Loucy (cell line): ENCODE results near the gene PAQR8.

Experiments
- H2AFZ ChIP-seq: fragments of 200-600 bp; sonication (generic); 2 replicates; pipeline ENCODE4 v1.6.0; 2016; ENCODE audit warnings: antibody characterized with exemption, mild to moderate bottlenecking, low read length, moderate library complexity
- H3F3A ChIP-seq: fragments of 200-600 bp; 2 replicates; pipeline ENCODE4 v1.6.0; 2016; ENCODE audit warnings: antibody characterized with exemption, low read depth, mild to moderate bottlenecking
- H3K27me3 ChIP-seq: fragments of 200-600 bp; sonication (generic); 2 replicates; pipeline ENCODE4 v1.6.1; 2014; ENCODE audit warnings: low read length, mild to moderate bottlenecking; ENCODE audit not compliant: insufficient read depth, poor library complexity, severe bottlenecking
- H3K36me3 ChIP-seq: fragments of 200-600 bp; sonication (generic); 2 replicates; pipeline ENCODE4 v1.6.1; 2016; ENCODE audit warnings: low read length; ENCODE audit not compliant: insufficient read depth
- H3K4me1 ChIP-seq: fragments of 200-600 bp; sonication (generic); 2 replicates; pipeline ENCODE4 v1.5.1; 2014; ENCODE audit warnings: low read length, mild to moderate bottlenecking; ENCODE audit not compliant: insufficient read depth, poor library complexity, severe bottlenecking
- H3K4me2 ChIP-seq: fragments of 200-600 bp; sonication (generic); 2 replicates; pipeline ENCODE4 v1.6.0; 2014; ENCODE audit warnings: antibody characterized with exemption, low read length, low read depth, mild to moderate bottlenecking; ENCODE audit not compliant: poor library complexity, severe bottlenecking
- H3K4me3 ChIP-seq: fragments of 200-600 bp; sonication (generic); 2 replicates; pipeline ENCODE4 v1.5.1; 2014; ENCODE audit warnings: low read length, mild to moderate bottlenecking, mixed read lengths; ENCODE audit not compliant: poor library complexity, severe bottlenecking
- H3K79me2 ChIP-seq: fragments of 200-600 bp; sonication (generic); 2 replicates; pipeline ENCODE4 v1.6.1; 2014; ENCODE audit warnings: low read length; ENCODE audit not compliant: insufficient read depth
- H3K9ac ChIP-seq: fragments of 200-600 bp; sonication (generic); 2 replicates; pipeline ENCODE4 v1.6.0; 2014; ENCODE audit warnings: mild to moderate bottlenecking, low read depth, low read length, moderate library complexity; ENCODE audit not compliant: poor library complexity, severe bottlenecking
- H3K9me2 ChIP-seq: fragments of 200-600 bp; sonication (generic); replicated peaks from 2 replicates; pipeline ENCODE4 v1.6.1; 2016; ENCODE audit warnings: low read depth, low read length, mixed read lengths
- H3K9me3 ChIP-seq: fragments of 200-600 bp; sonication (generic); 2 replicates; pipeline ENCODE4 v1.6.1; 2014; ENCODE audit warnings: mild to moderate bottlenecking, antibody characterized with exemption, low read length, low read depth; ENCODE audit not compliant: insufficient read depth
- H4K20me1 ChIP-seq: fragments of 200-600 bp; sonication (generic); 2 replicates; pipeline ENCODE4 v1.6.0; 2014; ENCODE audit warnings: antibody characterized with exemption, low read length, mild to moderate bottlenecking; ENCODE audit not compliant: insufficient read depth, poor library complexity, severe bottlenecking
- EZH2phosphoT487 ChIP-seq: fragments of 200-600 bp; IDR thresholded peaks from 2 replicates; pipeline ENCODE4 v1.6.1; 2018; ENCODE audit warnings: antibody characterized with exemption, mild to moderate bottlenecking, moderate library complexity, borderline replicate concordance
- TF ChIP-seq, protein P1 (sequence below): fragments of 200-600 bp; sonication (generic); conservative IDR thresholded peaks from 2 replicates; pipeline ENCODE4 v1.5.1; 2014; ENCODE audit warnings: mild to moderate bottlenecking, antibody characterized with exemption, low read length

PAQR8 gene

DNA sequence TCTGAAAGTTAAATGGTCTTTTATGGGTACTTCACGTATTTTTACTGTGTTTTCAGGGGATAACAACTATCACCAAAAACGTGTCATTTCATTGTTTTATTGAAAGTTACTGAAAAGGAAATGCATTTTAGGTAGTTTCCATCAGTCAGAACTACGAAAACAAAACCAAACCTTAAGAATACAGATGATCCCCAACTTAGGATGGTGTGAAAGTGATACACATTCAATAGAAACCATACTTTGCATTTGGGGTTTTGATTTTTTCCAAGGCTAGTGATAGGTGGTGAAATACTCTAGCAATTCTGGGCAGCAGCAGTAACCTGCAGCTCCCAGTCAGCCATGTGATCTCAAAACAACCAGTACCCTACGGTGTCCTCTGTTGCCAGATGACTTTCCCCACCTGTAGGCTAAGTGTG lies 32.3 kb downstream of the PAQR8 start:
- Histone ChIP-seq H3K27me3 (no peaks in the 10 kb centered on the region), H3F3A (peaks cover 8% of the 10 kb centered on the region), H3K9me2 (no peaks in the 10 kb centered on the region), H3K79me2 (no peaks in the 10 kb centered on the region), H3K4me1 (peaks cover 78% of the 10 kb centered on the region), H3K4me3 (no peak overlapping the region), H4K20me1 (no peaks in the 10 kb centered on the region), H3K9ac (no peak overlapping the region), H2AFZ (no peak overlapping the region), H3K36me3 (no peaks in the 10 kb centered on the region), H3K4me2 (no peak overlapping the region), H3K9me3 (no peaks in the 10 kb centered on the region)
- no peak for TF ChIP-seq EZH2phosphoT487
- TF ChIP-seq, protein P1, sequence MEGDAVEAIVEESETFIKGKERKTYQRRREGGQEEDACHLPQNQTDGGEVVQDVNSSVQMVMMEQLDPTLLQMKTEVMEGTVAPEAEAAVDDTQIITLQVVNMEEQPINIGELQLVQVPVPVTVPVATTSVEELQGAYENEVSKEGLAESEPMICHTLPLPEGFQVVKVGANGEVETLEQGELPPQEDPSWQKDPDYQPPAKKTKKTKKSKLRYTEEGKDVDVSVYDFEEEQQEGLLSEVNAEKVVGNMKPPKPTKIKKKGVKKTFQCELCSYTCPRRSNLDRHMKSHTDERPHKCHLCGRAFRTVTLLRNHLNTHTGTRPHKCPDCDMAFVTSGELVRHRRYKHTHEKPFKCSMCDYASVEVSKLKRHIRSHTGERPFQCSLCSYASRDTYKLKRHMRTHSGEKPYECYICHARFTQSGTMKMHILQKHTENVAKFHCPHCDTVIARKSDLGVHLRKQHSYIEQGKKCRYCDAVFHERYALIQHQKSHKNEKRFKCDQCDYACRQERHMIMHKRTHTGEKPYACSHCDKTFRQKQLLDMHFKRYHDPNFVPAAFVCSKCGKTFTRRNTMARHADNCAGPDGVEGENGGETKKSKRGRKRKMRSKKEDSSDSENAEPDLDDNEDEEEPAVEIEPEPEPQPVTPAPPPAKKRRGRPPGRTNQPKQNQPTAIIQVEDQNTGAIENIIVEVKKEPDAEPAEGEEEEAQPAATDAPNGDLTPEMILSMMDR, result no peak

DNA sequence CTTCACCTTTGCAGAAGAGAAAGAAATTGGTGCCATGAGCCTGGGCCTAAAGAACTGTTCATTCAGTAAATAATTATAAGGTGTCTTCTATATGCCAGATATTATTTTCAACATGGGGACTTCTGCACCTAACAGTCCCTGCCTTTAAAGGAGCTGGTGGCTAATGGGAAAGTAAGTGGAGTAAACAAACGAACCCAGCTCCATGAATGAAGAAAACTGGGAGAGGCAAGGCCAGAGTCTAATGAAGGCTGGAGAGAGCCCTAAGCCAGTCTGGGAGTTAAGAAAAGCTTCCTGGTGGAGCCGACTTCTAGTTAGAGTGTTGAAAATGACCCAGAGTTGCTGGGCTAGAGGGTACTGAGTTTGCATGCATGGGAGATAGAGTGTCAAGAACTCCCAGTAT lies 34.0 kb downstream of the PAQR8 start:
- Histone ChIP-seq H3K79me2 (no peaks in the 10 kb centered on the region), H4K20me1 (no peaks in the 10 kb centered on the region), H3K9me3 (no peaks in the 10 kb centered on the region), H2AFZ (no peak overlapping the region), H3K4me2 (no peak overlapping the region), H3K9me2 (no peaks in the 10 kb centered on the region), H3K4me1 (peaks cover 82% of the 10 kb centered on the region), H3K36me3 (no peaks in the 10 kb centered on the region), H3F3A (peaks cover 3% of the 10 kb centered on the region; the same call in 1 of the 2 replicates), H3K27me3 (no peaks in the 10 kb centered on the region), H3K4me3 (no peak overlapping the region), H3K9ac (no peak overlapping the region)
- no peak for TF ChIP-seq EZH2phosphoT487
- TF ChIP-seq, protein P1, result no peak

DNA sequence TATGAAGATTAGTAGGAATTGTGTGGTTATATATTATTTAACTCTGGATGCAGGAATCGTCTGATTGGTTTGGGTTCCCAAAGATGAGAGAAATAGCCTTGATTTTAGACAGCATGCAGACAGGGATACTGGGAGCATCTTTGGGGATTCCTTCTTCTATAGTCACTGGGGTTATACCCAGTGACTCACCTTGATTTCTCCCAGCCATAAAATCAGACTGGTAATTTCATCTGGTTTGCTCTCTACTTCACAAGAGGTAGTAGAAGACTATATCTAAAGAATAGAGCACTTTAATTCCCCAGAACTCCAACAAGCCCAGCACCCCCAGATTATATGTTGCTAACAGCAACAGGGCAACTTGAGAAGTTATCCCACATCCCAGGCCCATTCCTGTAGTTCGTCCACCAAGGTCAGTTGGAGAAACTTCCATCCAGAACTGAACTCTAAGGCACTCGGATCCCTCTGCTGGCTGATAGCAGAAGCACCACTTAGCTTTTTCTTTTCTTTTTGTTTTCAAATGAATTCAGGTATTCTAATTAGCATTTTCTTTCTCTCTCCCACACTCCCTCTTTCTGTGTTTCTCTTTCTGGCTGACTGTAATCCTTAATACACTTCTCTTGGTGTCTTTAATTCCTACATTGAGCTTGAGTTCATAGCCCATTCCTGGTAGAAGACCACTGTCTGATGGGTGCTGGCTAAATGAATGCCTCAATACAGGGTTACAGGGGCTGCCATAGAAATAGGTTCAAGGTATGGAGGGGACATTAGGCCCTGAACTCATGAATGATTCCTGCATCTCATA lies 37.8 kb downstream of the PAQR8 start:
- Histone ChIP-seq H3K4me3 (peak overlapping the region; percentile 18), H3K4me1 (peaks cover 55% of the 10 kb centered on the region), H3K9me3 (no peaks in the 10 kb centered on the region), H2AFZ (0 out of 2 replicates have a peak overlapping the region, but pooled peaks have one; percentile 45), H3K4me2 (peak overlapping the region; percentile 66), H4K20me1 (no peaks in the 10 kb centered on the region), H3K79me2 (no peaks in the 10 kb centered on the region), H3K9ac (peak overlapping the region; percentile 23), H3F3A (peaks cover 3% of the 10 kb centered on the region; the same call in 1 of the 2 replicates), H3K36me3 (no peaks in the 10 kb centered on the region), H3K9me2 (no peaks in the 10 kb centered on the region), H3K27me3 (no peaks in the 10 kb centered on the region)
- TF ChIP-seq, protein P1, result peak; percentile 99
- TF ChIP-seq EZH2phosphoT487, result no peak
